Occipital lobe (tissue), 2 donors: Measurements from ENCODE around the gene IL11RA. TPM values are rescaled to one million over a fixed set of nuclear protein-coding genes. Genes with fewer than 3 reads are reported as not detected.

Experiments used
- small RNA-seq: library from RNA; depleted of rRNA; stranded (forward); fragments of <200 nt; gene quantifications from one replicate; pipeline ENCODE3, GENCODE V24; 2014
- total RNA-seq: library from RNA; depleted of rRNA; stranded (reverse); fragments of >200 nt; gene quantifications from one replicate; pipeline ENCODE4 v1.2.3, GENCODE V29; 2014

The IL11RA gene
- total RNA-seq, 1 donor from 2014 or later = 5.0 TPM

Small RNA genes lying within 50 kb of the gene (small RNA-seq; reads per million reads assigned to genes)
- not detected for gene CCL27

Other genes starting within 250 kb of the IL11RA start
- gene FAM219A, start 193.6 kb upstream of the IL11RA start, total RNA-seq = 23.1 TPM
- 0.78 TPM for gene DNAI1, start 193.4 kb upstream of the IL11RA start, total RNA-seq
- gene ENHO, start 129.2 kb upstream of the IL11RA start, total RNA-seq = 37.6 TPM
- gene CNTFR, start 62.5 kb upstream of the IL11RA start, total RNA-seq = 14.0 TPM
- gene RPP25L, start 40.1 kb upstream of the IL11RA start, total RNA-seq = 5.5 TPM
- gene DCTN3, start 31.7 kb upstream of the IL11RA start, total RNA-seq = 108 TPM
- gene ARID3C, start 23.1 kb upstream of the IL11RA start, total RNA-seq = not detected
- 24.3 TPM for gene SIGMAR1, start 14.4 kb upstream of the IL11RA start, total RNA-seq
- gene GALT, start 5.5 kb upstream of the IL11RA start, total RNA-seq = 32.4 TPM
- 0.31 TPM for gene CCL27, start 10.5 kb downstream of the IL11RA start, total RNA-seq
- not detected for gene CCL19, start 39.1 kb downstream of the IL11RA start, total RNA-seq
- gene CCL21, start 58.0 kb downstream of the IL11RA start, total RNA-seq = not detected